Lung (tissue), 12 donors: ENCODE results near the gene PEX1. TPM values are rescaled to one million over a fixed set of nuclear protein-coding genes. Genes with fewer than 3 reads are reported as not detected.
"Not testable (repeated sequence)": the region's sequence is repeated elsewhere in the genome, so short reads cannot be mapped to it uniquely, and the experiment has no call there.

Experiments used
- ATAC-seq: fragments of 200-7000 bp; cut with Tn5 transposase; one replicate; pipeline ENCODE4 v1.9.1; 2020; ENCODE audit warnings: moderate number of reproducible peaks; ENCODE audit not compliant: insufficient read depth, low FRiP score
- DNase-seq, 3 donors: peaks; one replicate each; pipeline ENCODE4 v3.0.0-alpha.2; 2013 to 2017
- H3K27ac ChIP-seq, 2 donors: one replicate each; pipeline ENCODE4 v1.5.1; 2013; ENCODE audit warnings: mild to moderate bottlenecking in 2 of 2, moderate library complexity in 2 of 2, control low read depth in 1 of 2, inconsistent platforms in 1 of 2, low read depth in 1 of 2, low read length in 1 of 2
- H3K27me3 ChIP-seq, 3 donors: one replicate each; pipeline ENCODE4 v1.5.1; 2013; ENCODE audit warnings: low read length in 2 of 3; ENCODE audit not compliant: control insufficient read depth in 3 of 3, insufficient read depth in 3 of 3
- H3K36me3 ChIP-seq, 4 donors: one replicate each; pipeline ENCODE4 v1.5.1; 2013; ENCODE audit warnings: low read length in 4 of 4, mild to moderate bottlenecking in 1 of 4, moderate library complexity in 1 of 4; ENCODE audit not compliant: control insufficient read depth in 4 of 4, insufficient read depth in 4 of 4
- H3K4me1 ChIP-seq, 5 donors: one replicate each; pipeline ENCODE4 v1.5.1; 2013; ENCODE audit warnings: low read length in 5 of 5, mild to moderate bottlenecking in 2 of 5, moderate library complexity in 1 of 5; ENCODE audit not compliant: control insufficient read depth in 5 of 5, insufficient read depth in 5 of 5
- H3K4me3 ChIP-seq: one replicate; pipeline ENCODE4 v1.5.1; 2013; ENCODE audit warnings: mild to moderate bottlenecking, control low read depth, moderate library complexity
- H3K9ac ChIP-seq, 2 donors: one replicate each; pipeline ENCODE4 v1.5.1; 2013; ENCODE audit warnings: low read length in 2 of 2, control low read depth in 1 of 2; ENCODE audit not compliant: insufficient read depth in 1 of 2
- H3K9me3 ChIP-seq, 4 donors: one replicate each; pipeline ENCODE4 v1.5.1; 2013; ENCODE audit warnings: low read length in 3 of 4, mild to moderate bottlenecking in 1 of 4, moderate library complexity in 1 of 4; ENCODE audit not compliant: control insufficient read depth in 4 of 4, insufficient read depth in 3 of 4
- WGBS, 2 donors: extraction: QIAGEN DNeasy Blood & Tissue Kit; methylation state at CpG; one replicate each; pipeline ENCODE4 v1.1.7; 2013; 5-methylcytosine and 5-hydroxymethylcytosine counted together
- polyA plus RNA-seq, 2 donors: library from polyadenylated mRNA; stranded (reverse); fragments of 200-250 nt; gene quantifications; one replicate each; pipeline ENCODE4 v1.2.1, GENCODE V29; 2013
- total RNA-seq, 2 donors: library from RNA; depleted of rRNA in 1 of 2; stranded (reverse); fragments of >200 nt in 1 of 2; gene quantifications; one replicate each; pipeline ENCODE4 v1.2.1, GENCODE V29; 2014 to 2021
- TF ChIP-seq, protein P1 (sequence below): IDR thresholded peaks from 2 replicates; pipeline ENCODE4 v1.5.1; 2012; ENCODE audit warnings: mild to moderate bottlenecking; ENCODE audit errors: control extremely low read depth, extremely low read depth
- donor health status: control.
- donor health status: control.
- donor health status: Bipolar disorder and iron deficiency.
- donor health status: healthy.
- donor health status: DM: yes; HTN: yes; CAD: no.

The PEX1 gene
- total and polyA plus RNA-seq, 4 donors: 7.2 to 52.7 (median 13.8) TPM

DNA sequence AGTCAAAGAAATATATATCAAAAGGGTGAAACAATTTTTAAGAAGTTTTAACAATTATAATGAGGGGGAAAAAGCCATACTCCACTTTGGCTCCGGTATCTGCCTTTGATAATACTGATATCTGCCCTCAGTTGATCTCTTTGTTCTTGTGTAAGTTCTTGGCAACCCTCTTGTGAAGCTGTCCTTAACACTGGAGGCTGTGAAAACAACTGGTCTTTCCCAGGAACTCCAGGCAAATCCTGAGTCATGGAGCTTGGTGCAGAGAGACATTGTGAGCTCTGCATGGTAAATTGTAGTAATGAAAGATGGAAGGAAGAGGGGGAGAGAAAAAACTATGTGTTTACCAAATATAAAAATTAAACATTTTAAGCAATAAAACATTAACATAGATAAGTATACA, 38.7 kb downstream of the PEX1 start:
- Histone ChIP-seq H3K36me3 (peaks cover 16 to 31% (median 24%) of the 10 kb centered on the region in 4 donors), H3K27me3 (no peaks in the 10 kb centered on the region), H3K9ac (no peak overlapping the region), H3K9me3 (no peaks in the 10 kb centered on the region), H3K4me1 (peaks cover 0 to 2% (median 0%) of the 10 kb centered on the region in 5 donors), H3K4me3 (no peak overlapping the region), H3K27ac (no peak overlapping the region)
- DNase-seq (no peak), ATAC-seq (no peak)
- 96% methylated on average over 1 of the region's 1 CpG for WGBS, 2 donors
- TF ChIP-seq, protein P1, sequence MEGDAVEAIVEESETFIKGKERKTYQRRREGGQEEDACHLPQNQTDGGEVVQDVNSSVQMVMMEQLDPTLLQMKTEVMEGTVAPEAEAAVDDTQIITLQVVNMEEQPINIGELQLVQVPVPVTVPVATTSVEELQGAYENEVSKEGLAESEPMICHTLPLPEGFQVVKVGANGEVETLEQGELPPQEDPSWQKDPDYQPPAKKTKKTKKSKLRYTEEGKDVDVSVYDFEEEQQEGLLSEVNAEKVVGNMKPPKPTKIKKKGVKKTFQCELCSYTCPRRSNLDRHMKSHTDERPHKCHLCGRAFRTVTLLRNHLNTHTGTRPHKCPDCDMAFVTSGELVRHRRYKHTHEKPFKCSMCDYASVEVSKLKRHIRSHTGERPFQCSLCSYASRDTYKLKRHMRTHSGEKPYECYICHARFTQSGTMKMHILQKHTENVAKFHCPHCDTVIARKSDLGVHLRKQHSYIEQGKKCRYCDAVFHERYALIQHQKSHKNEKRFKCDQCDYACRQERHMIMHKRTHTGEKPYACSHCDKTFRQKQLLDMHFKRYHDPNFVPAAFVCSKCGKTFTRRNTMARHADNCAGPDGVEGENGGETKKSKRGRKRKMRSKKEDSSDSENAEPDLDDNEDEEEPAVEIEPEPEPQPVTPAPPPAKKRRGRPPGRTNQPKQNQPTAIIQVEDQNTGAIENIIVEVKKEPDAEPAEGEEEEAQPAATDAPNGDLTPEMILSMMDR: no peak

DNA sequence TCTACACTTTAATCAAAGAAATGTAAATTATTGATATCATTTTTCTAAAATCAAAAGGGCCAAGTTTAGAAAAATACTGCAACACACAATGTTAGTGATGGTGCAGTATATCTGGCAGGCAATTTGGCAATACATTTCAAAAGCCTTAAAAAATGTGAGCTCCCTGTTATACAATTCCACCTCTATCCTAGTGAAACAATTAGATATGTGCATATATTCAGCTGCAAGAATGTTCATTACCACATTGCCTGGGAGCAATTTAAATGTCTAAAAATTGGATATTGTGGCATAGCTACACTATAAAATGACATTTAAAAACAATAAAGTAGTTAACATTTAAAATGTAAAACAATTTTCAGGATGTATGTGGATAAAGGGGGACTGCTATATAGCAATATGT, 40.5 kb downstream of the PEX1 start:
- H3K36me3 ChIP-seq: peaks cover 16 to 28% (median 20%) of the 10 kb centered on the region in 4 donors
- DNase-seq (no peak), ATAC-seq (no peak)
- no peaks in the 10 kb centered on the region for H3K9me3 ChIP-seq
- no peak overlapping the region for H3K9ac ChIP-seq
- no peak overlapping the region for H3K4me3 ChIP-seq
- H3K27ac ChIP-seq: no peak overlapping the region
- peaks cover 0 to 2% (median 0%) of the 10 kb centered on the region in 5 donors for H3K4me1 ChIP-seq
- no peaks in the 10 kb centered on the region for H3K27me3 ChIP-seq
- TF ChIP-seq, protein P1: no peak

DNA sequence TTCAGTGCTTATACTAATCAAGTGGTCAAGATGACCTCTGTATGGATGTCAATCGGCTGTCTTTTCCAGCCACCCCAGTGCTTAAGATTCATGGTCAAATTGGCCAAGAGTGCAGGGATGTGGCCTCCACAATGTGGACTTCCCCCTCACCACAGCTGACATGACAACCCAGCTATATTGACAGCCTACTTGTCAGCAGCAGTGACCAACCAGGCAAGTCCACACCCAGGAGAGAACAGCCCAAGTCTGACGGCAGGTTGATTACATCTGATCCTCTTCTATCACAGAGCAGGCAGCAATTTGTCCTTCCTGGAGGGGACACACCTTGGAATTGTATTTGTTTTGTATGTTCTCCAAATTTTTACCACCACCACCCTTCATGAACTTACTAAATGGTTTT, 42.3 kb downstream of the PEX1 start:
- Histone ChIP-seq H3K27me3 (no peaks in the 10 kb centered on the region), H3K4me3 (no peak overlapping the region), H3K9me3 (no peaks in the 10 kb centered on the region), H3K36me3 (peaks cover 12 to 21% (median 16%) of the 10 kb centered on the region in 4 donors), H3K9ac (no peak overlapping the region), H3K4me1 (peaks cover 0 to 2% (median 0%) of the 10 kb centered on the region in 5 donors), H3K27ac (no peak overlapping the region)
- TF ChIP-seq, protein P1: no peak
- DNase-seq (no peak), ATAC-seq (no peak)
- 81 to 87% methylated on average over 2 of the region's 2 CpGs for WGBS, 2 donors

DNA sequence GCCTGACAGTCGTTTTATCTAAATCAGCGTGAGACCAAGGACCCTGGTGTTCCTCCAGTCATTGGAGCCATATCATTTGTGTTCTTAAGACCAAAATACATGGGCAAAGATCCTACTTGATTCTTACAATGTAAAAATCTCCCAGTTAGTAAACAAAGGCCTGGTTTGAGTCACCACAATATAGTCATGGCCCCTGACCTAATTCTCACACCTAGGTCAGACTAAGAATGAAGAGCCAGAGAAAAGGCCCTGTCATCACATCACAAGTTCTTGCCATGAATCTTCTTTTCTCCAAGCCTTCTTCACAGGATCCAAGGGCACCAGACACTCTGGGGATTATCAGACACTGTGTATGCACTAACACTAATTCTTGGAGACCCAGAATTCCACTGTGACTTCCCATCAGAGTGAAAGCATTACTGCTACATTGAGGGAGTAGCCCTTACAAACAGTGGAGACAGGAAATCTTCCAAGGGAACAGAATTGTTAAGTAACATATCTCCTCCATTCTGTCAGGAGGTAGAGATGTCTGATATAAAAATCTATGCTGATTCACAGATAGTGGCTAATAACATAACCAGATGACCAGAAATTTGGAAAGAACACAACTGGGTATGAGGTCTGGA, 42.9 kb downstream of the PEX1 start:
- Histone ChIP-seq H3K36me3 (peaks cover 12 to 21% (median 15%) of the 10 kb centered on the region in 4 donors), H3K4me1 (peaks cover 0 to 2% (median 0%) of the 10 kb centered on the region in 5 donors), H3K9ac (no peak overlapping the region), H3K27ac (no peak overlapping the region), H3K4me3 (no peak overlapping the region), H3K27me3 (no peaks in the 10 kb centered on the region), H3K9me3 (no peaks in the 10 kb centered on the region)
- DNase-seq: no peak
- 97 to 98% methylated on average over 2 of the region's 2 CpGs for WGBS, 2 donors
- no peak for ATAC-seq
- TF ChIP-seq, protein P1: no peak

DNA sequence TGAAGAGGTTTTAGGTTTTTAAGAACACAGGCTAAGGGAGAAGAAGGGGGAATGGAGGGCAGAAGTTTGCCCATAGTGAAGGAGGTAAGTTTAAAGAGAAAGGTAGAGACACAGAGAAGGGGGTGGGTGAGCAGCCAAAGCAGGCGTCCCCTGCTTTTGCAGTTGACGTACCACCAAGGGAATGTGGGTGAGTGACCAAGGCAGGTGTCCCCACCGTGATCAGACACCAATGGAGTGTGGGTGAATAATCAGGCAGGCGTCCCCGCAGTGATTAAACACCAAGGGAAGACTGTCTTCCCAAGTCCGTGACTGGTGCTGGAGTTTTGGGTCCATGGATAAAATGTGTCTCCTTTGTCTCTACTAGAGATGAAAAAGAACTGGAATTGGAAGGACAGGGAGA, 44.1 kb downstream of the PEX1 start:
- H3K27ac ChIP-seq, H3K9me3 ChIP-seq, DNase-seq, H3K9ac ChIP-seq, H3K4me3 ChIP-seq, ATAC-seq, H3K4me1 ChIP-seq, H3K27me3 ChIP-seq: not testable (repeated sequence)
- WGBS, 2 donors: 95 to 96% methylated on average over 6 of the region's 6 CpGs
- peaks cover 12 to 16% (median 14%) of the 10 kb centered on the region in 4 donors for H3K36me3 ChIP-seq
